ENCODE measurements around the gene SHROOM3. TPM values are rescaled to one million over a fixed set of nuclear protein-coding genes. Genes with fewer than 3 reads are reported as not detected.

SHROOM3 gene
- total RNA-seq, 2 donors from 2014 or later = 139 to 171 TPM

DNA sequence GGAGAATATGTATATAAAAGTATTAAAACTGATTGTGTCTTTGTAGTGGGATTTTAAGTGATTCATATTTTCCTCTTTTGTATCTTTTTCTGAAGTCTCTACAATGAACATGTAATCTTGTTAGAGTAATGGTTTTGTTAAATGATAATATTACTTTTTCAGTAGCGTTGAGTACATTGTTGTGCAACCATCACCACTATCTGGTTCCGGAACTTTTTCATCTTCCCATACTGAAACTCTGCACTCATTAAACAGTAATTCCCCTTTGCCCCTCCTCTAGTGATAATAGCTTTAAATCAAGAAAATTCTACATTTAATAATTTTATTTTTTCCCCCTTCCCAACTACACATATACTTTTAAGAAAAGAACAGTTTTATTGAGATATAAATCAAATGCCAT, 23.3 kb downstream of the SHROOM3 start:
- Histone ChIP-seq H3K4me3 (no peak overlapping the region), H3K4me1 (ENCODE audit: control insufficient read depth in 1 of 2, low read depth in 2 of 2) (peaks cover 0 to 16% of the 10 kb centered on the region in 2 donors), H3K27ac (no peak overlapping the region), H3K36me3 (no peaks in the 10 kb centered on the region), H3K27me3 (replicated peaks; ENCODE audit: insufficient read depth) (no peaks in the 10 kb centered on the region), H3K9me3 (no peaks in the 10 kb centered on the region)
- TF ChIP-seq, protein P1, sequence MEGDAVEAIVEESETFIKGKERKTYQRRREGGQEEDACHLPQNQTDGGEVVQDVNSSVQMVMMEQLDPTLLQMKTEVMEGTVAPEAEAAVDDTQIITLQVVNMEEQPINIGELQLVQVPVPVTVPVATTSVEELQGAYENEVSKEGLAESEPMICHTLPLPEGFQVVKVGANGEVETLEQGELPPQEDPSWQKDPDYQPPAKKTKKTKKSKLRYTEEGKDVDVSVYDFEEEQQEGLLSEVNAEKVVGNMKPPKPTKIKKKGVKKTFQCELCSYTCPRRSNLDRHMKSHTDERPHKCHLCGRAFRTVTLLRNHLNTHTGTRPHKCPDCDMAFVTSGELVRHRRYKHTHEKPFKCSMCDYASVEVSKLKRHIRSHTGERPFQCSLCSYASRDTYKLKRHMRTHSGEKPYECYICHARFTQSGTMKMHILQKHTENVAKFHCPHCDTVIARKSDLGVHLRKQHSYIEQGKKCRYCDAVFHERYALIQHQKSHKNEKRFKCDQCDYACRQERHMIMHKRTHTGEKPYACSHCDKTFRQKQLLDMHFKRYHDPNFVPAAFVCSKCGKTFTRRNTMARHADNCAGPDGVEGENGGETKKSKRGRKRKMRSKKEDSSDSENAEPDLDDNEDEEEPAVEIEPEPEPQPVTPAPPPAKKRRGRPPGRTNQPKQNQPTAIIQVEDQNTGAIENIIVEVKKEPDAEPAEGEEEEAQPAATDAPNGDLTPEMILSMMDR (IDR thresholded peaks at IDR 0.05) = no peak
- ATAC-seq (ENCODE audit: insufficient number of reproducible peaks, low FRiP score, low read depth) (no peak), DNase-seq (ENCODE audit: low spot score) (no peak)

DNA sequence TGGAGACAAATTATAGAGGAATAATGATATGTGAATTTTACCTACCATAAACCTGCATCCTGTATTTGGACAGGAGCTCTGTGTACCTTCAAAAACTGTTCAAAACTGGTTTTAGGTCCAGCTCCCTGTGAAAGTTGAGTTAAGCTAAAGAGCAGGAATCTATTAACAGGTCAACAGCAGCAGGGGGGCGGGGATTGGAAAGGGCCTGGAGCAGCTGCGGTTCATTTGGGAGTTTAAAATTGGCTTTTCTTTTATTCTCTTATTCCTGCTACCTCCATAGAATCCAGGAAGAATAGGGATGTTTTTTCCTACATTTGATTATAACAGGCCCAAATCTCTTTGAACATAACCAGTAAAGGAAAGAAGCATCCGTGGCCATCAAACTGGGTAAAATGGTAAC, 23.8 kb downstream of the SHROOM3 start:
- Histone ChIP-seq H3K36me3 (no peaks in the 10 kb centered on the region), H3K4me1 (ENCODE audit: control insufficient read depth in 1 of 2, low read depth in 2 of 2) (peaks cover 0 to 16% of the 10 kb centered on the region in 2 donors), H3K9me3 (no peaks in the 10 kb centered on the region), H3K27ac (peak overlapping the region; percentile 32 to 55), H3K4me3 (peak overlapping the region; percentile 9), H3K27me3 (replicated peaks; ENCODE audit: insufficient read depth) (no peaks in the 10 kb centered on the region)
- no peak for ATAC-seq (ENCODE audit: insufficient number of reproducible peaks, low FRiP score, low read depth)
- TF ChIP-seq, protein P1 (IDR thresholded peaks at IDR 0.05) = no peak
- DNase-seq (ENCODE audit: low spot score) = no peak

DNA sequence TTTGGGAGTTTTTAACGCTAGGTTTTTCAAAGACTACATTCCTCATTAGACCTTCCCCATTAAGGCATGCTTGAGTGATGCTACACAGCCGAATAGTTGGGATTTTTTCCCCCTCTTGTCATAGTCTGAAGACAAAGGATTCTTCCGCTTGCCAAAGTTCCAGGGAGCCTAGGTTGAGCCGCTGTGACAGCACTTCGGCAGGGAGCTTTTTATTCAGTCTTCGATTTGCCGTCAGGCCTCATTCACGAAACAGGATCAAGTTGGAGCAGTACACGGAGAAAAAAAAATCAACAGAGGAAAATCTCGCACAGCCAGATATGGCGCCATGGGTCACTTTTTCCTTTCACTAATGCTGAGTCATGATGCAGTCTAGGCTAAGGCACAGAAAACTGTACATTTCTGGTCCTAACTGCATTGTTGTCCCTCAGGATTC, 24.3 kb downstream of the SHROOM3 start:
- peak; percentile 87 for ATAC-seq (ENCODE audit: insufficient number of reproducible peaks, low FRiP score, low read depth)
- Histone ChIP-seq H3K9me3 (no peaks in the 10 kb centered on the region), H3K4me1 (ENCODE audit: control insufficient read depth in 1 of 2, low read depth in 2 of 2) (peaks cover 0 to 16% of the 10 kb centered on the region in 2 donors), H3K4me3 (peak overlapping the region; percentile 9), H3K27ac (peak overlapping the region; percentile 32 to 55), H3K27me3 (replicated peaks; ENCODE audit: insufficient read depth) (no peaks in the 10 kb centered on the region), H3K36me3 (no peaks in the 10 kb centered on the region)
- TF ChIP-seq, protein P1 (IDR thresholded peaks at IDR 0.05) = no peak
- DNase-seq (ENCODE audit: low spot score) = no peak

DNA sequence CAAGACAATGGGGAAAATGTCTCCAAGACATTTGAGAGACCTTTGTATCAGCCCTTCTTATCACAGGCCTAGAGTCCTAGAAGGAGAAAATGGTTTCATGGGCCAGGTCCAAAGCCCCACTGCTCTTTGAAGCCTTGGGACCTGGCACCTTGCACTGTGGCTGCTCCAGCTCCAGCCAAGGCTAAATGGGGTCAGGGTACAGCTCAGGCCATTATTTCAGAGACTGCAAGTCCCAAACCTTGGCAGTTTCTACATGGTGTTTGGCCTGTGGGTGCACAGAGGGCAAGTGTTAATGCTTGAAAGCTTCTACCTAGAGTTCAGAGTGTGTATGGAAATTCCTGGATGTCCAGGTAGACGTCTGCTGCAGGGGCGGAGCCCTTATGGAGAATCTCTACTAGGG, 28.5 kb downstream of the SHROOM3 start:
- H3K27me3 ChIP-seq (replicated peaks; ENCODE audit: insufficient read depth) = no peaks in the 10 kb centered on the region
- TF ChIP-seq, protein P1 (IDR thresholded peaks at IDR 0.05) = no peak
- H3K36me3 ChIP-seq = no peaks in the 10 kb centered on the region
- DNase-seq (ENCODE audit: low spot score) (no peak), ATAC-seq (ENCODE audit: insufficient number of reproducible peaks, low FRiP score, low read depth) (no peak)
- no peaks in the 10 kb centered on the region for H3K9me3 ChIP-seq
- no peak overlapping the region for H3K4me3 ChIP-seq
- H3K27ac ChIP-seq = no peak overlapping the region
- H3K4me1 ChIP-seq (ENCODE audit: control insufficient read depth in 1 of 2, low read depth in 2 of 2) = peaks cover 0 to 15% of the 10 kb centered on the region in 2 donors

DNA sequence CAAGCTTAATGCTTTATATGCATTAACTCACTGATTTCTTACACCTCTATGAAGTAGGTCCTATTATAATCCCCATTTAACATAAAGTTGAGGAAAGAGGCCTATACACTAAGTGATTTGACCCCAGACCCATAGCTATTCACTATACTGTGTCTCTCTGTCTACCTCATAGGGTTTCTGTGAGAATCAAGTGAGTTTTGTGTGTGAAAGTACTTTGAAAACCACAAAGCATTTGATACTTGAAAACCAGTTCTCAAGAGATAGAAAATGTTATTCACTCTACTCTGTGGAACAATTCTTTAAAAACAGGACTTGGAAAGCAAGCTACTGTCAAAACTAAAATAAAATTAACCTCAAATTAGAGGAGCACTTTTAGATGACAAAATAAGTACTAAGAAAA, 35.0 kb downstream of the SHROOM3 start:
- Histone ChIP-seq H3K36me3 (no peaks in the 10 kb centered on the region), H3K9me3 (no peaks in the 10 kb centered on the region), H3K4me3 (no peak overlapping the region), H3K27ac (no peak overlapping the region), H3K27me3 (replicated peaks; ENCODE audit: insufficient read depth) (no peaks in the 10 kb centered on the region), H3K4me1 (ENCODE audit: control insufficient read depth in 1 of 2, low read depth in 2 of 2) (no peaks in the 10 kb centered on the region)
- no peak for DNase-seq (ENCODE audit: low spot score)
- TF ChIP-seq, protein P1 (IDR thresholded peaks at IDR 0.05) = no peak
- no peak for ATAC-seq (ENCODE audit: insufficient number of reproducible peaks, low FRiP score, low read depth)
